ENCODE measurements around the gene CACNB4. TPM values are rescaled to one million over a fixed set of nuclear protein-coding genes. Genes with fewer than 3 reads are reported as not detected.

Gene CACNB4
- total RNA-seq, 1 experiment from 2014 or later = not detected

DNA sequence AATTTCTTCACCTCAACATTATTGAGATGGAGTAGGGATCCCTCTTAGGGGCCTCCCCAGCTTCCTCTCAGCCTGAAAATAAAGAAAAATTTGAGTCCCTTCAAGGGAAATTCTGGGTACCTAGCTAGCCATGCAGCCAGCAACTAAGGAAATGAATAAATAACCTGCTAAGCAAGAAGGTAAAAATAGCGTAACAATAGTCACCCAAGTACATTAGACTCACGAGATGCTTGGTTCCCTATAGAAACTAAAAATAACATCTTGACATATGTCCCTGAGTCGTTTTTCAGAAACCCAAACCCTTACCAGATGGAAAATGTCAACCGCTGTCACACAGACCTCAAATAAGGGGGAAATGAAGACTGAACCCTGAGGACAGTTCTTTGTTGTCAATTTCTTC lies 51.9 kb downstream of the CACNB4 start:
- DNase-seq (no peak), ATAC-seq (no peak)
- Histone ChIP-seq H3K9me3 (ENCODE audit: low read length) (no peaks in the 10 kb centered on the region), H3K4me2 (ENCODE audit: low read length) (no peak overlapping the region), H3F3A (ENCODE audit: low read length, unreplicated experiment) (no peaks in the 10 kb centered on the region), H4K20me1 (ENCODE audit: low read length) (no peaks in the 10 kb centered on the region), H3K36me3 (ENCODE audit: low read depth, low read length) (no peaks in the 10 kb centered on the region), H2AFZ (ENCODE audit: low read length) (no peak overlapping the region), H3K79me2 (ENCODE audit: low read length) (no peaks in the 10 kb centered on the region), H3K9ac (ENCODE audit: low read length) (no peak overlapping the region), H3K4me3 (ENCODE audit: low read length) (no peak overlapping the region), H3K27me3 (ENCODE audit: low read length) (peaks cover 21% of the 10 kb centered on the region; the same call in 1 of the 2 replicates), H3K27ac (ENCODE audit: low read length) (no peak overlapping the region), H3K9me2 (replicated peaks; ENCODE audit: low read length) (no peaks in the 10 kb centered on the region), H3K4me1 (ENCODE audit: insufficient read depth, low read length) (no peaks in the 10 kb centered on the region)
- intact Hi-C loops (cut with micrococcal nuclease) = no loop called here
- no TSS peak for BruUV-seq (replicated peaks)
- TF ChIP-seq, protein P1, sequence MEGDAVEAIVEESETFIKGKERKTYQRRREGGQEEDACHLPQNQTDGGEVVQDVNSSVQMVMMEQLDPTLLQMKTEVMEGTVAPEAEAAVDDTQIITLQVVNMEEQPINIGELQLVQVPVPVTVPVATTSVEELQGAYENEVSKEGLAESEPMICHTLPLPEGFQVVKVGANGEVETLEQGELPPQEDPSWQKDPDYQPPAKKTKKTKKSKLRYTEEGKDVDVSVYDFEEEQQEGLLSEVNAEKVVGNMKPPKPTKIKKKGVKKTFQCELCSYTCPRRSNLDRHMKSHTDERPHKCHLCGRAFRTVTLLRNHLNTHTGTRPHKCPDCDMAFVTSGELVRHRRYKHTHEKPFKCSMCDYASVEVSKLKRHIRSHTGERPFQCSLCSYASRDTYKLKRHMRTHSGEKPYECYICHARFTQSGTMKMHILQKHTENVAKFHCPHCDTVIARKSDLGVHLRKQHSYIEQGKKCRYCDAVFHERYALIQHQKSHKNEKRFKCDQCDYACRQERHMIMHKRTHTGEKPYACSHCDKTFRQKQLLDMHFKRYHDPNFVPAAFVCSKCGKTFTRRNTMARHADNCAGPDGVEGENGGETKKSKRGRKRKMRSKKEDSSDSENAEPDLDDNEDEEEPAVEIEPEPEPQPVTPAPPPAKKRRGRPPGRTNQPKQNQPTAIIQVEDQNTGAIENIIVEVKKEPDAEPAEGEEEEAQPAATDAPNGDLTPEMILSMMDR (conservative IDR thresholded peaks at IDR 0.05; ENCODE audit: low read depth, low read length) = no peak
- TF ChIP-seq EZH2phosphoT487 (IDR thresholded peaks at IDR 0.05; ENCODE audit: borderline replicate concordance, low read length) (no peak), EZH2 (IDR thresholded peaks at IDR 0.05; ENCODE audit: low read length, unreplicated experiment) (no peak)
- ChIA-PET POLR2A (ENCODE audit: unreplicated experiment) (no interaction called here), CTCF (interaction anchor here (0.6 kb wide), 2 partner anchors 124 to 398 kb away, joined by 3 read pairs; no protein-coding TSS in a partner anchor)

- no peaks in the 10 kb centered on the region for H3K4me1 ChIP-seq (ENCODE audit: insufficient read depth, low read length)
- H3K79me2 ChIP-seq (ENCODE audit: low read length) = no peaks in the 10 kb centered on the region
- 0 out of 2 replicates have a peak, but pooled peaks cover 7% of the 10 kb centered on the region for H3K27me3 ChIP-seq (ENCODE audit: low read length)
- no peak overlapping the region for H3K9ac ChIP-seq (ENCODE audit: low read length)
- H3K9me2 ChIP-seq (replicated peaks; ENCODE audit: low read length) = no peaks in the 10 kb centered on the region
- intact Hi-C loops (cut with micrococcal nuclease) = no loop called here
- BruUV-seq (replicated peaks) = no TSS peak
- no peaks in the 10 kb centered on the region for H3F3A ChIP-seq (ENCODE audit: low read length, unreplicated experiment)
- ATAC-seq = no peak
- H3K4me3 ChIP-seq (ENCODE audit: low read length) = no peak overlapping the region
- H3K4me2 ChIP-seq (ENCODE audit: low read length) = no peak overlapping the region
- no peak overlapping the region for H3K27ac ChIP-seq (ENCODE audit: low read length)
- H3K9me3 ChIP-seq (ENCODE audit: low read length) = no peaks in the 10 kb centered on the region
- ChIA-PET POLR2A (ENCODE audit: unreplicated experiment) (interaction anchor here (0.6 kb wide), 1 partner anchor 267 kb away, joined by 23 read pairs; no protein-coding TSS in a partner anchor), CTCF (no interaction called here)
- H3K36me3 ChIP-seq (ENCODE audit: low read depth, low read length) = no peaks in the 10 kb centered on the region
- H2AFZ ChIP-seq (ENCODE audit: low read length) = no peak overlapping the region
- H4K20me1 ChIP-seq (ENCODE audit: low read length) = no peaks in the 10 kb centered on the region
- no peak for TF ChIP-seq EZH2phosphoT487 (IDR thresholded peaks at IDR 0.05; ENCODE audit: borderline replicate concordance, low read length)
- TF ChIP-seq, protein P1 (conservative IDR thresholded peaks at IDR 0.05; ENCODE audit: low read depth, low read length) = no peak
- no peak for TF ChIP-seq EZH2 (IDR thresholded peaks at IDR 0.05; ENCODE audit: low read length, unreplicated experiment)
- no peak for DNase-seq
These were observed 55.9 kb downstream of the CACNB4 start for GRCh38 chr2:152042636-152043615.

Measured in PC-3 (cell line).